HG02571 (cell line): ENCODE data around the gene ZFHX3.

ENCODE experiments used
- ATAC-seq: cut with Tn5 transposase; IDR thresholded peaks from one replicate; pipeline ENCODE4 v1.9.1; 2021; ENCODE audit warnings: mild to moderate bottlenecking, moderate library complexity; ENCODE audit not compliant: unreplicated experiment

The ZFHX3 gene

DNA sequence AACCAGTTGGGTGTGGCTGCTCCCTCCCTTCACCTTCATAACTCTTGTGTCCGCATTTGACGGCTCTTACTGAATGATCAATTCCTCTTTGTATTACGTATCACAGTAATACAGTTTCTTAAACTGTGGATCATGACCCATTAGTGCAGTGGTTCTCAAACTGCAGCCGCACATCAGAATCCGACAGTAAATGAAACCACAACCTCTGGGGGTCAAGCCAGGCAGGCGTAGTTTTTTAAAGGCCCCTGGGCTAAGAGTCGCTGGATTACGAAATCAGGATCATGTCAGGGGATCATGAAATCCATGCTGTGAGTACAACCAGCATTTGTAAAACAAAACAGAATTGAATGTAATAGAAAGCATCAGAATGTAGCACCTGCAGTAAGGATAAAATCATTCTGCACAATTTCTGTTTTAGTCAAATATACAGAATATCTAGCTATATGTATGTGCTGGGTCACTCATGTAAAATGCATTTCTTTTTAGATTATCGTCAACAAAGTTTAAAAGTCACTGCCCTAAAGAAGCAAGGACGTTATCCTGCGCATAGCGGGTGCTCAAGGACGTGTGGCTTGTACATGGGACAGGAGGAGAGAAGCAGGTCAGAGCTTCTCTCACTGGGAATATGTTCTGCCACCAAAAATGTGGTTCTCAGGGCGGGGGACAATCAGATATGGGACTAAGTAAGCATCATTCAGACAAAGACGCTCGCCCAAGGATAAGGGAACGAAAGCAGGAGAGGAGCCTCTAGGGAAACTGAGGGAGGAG is 113.1 kb downstream of the ZFHX3 start:
- no peak for ATAC-seq

DNA sequence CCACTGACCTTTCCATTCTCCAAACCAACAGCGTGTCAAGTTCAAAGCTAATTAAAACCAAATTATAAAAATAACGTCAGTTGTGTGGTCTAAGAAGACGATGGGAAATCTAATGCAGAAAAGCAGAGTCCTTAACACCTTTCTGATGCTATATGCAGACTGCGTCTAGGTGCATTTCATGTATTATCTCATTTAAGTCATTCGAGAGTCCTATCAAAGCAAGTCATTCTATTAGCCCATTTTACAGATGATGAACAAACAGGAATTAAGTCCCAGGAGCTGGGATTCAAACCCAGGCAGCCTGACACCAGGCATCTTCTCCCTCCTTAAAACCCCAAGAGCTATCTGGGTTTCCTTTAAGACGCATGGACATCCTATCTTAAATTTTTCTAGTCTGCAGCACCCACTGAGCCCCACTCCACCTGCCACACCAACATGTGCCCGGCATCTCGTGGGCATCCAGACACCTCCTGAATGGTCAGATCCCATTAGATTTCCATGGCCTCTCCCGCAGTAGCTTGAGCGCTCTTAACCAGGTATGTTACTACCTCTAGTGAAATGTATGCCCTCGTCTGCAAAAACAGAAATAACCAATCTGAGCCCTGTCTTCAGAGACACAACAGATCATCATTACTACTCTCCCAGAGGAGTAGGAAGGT is 115.1 kb downstream of the ZFHX3 start:
- ATAC-seq: no peak

DNA sequence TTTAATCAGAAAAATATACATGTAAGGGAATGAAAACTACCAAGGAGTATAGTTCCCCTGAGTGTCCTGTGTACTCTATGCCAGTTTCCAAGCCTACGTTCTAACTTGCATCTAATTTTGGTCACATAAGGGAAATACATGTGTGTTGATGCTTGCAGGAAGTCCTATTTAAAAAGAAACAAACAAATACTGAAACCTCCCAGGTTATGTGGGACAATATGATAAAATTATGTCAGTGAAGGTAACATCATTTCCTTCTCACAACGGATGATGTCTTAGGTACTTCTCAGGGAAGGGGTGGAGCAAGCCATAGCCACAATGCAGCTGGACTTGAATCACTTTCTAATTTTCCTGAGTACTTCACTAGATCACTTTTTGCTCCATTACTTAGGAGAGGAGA is 115.9 kb downstream of the ZFHX3 start:
- no peak for ATAC-seq

DNA sequence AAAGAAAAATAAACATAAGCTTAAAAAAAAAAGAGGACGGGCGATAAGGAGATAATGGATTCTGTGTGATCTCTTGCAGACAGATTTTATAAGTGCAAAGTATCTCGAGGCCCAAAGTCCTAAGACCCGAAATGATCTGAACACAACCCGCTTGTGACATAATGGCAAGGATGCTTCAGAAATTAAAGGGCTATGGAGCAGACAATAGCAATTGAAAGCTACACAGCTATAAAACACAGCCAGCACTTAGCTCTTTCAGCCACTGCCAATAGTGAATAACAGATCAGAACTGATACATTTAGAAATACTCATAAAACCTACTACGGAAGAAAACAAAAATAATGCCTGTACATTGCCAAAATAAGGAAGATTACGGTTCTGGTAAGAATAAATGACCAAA is 117.5 kb downstream of the ZFHX3 start:
- ATAC-seq: no peak

DNA sequence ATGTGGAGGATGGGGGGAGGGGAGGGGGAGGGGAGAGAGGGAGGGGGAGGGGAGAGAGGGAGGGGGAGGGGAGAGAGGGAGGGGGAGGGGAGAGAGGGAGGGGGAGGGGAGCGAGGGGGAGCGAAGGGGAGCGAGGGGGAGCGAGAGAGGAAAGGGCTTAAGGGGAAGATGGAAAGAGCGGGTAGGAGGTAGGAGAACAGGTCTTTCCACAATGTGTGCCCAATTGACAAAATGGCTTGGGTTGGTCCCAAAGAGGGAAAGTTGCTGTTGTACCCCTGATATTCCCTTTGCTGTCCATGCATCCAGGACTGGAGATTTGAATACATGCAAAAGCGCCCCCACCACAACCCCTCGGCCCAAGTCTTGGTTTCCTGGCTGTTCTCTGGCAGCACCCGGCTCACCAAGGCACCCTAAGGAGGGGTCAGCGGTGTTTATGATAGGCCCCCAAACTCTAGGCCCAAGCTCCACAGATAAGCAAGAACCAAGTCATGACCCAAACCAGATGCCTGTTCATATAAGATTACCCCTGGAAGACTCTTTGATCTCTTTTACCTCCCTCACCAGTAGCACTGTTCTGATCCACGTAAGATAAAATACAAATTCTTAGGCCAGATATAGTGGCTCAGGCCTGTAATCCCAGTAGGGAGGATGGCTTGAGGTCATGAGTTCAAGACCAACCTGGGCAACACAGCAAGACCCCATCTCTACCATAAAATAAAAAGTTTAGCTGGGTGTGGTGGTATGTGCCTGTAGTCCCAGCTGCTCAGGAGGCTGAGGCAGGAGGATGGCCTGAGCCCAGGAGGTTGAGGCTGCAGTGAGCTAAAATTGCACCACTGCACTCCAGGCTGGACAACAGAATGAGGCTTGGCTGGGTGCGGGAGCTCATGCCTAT is 119.6 kb downstream of the ZFHX3 start:
- no peak for ATAC-seq

DNA sequence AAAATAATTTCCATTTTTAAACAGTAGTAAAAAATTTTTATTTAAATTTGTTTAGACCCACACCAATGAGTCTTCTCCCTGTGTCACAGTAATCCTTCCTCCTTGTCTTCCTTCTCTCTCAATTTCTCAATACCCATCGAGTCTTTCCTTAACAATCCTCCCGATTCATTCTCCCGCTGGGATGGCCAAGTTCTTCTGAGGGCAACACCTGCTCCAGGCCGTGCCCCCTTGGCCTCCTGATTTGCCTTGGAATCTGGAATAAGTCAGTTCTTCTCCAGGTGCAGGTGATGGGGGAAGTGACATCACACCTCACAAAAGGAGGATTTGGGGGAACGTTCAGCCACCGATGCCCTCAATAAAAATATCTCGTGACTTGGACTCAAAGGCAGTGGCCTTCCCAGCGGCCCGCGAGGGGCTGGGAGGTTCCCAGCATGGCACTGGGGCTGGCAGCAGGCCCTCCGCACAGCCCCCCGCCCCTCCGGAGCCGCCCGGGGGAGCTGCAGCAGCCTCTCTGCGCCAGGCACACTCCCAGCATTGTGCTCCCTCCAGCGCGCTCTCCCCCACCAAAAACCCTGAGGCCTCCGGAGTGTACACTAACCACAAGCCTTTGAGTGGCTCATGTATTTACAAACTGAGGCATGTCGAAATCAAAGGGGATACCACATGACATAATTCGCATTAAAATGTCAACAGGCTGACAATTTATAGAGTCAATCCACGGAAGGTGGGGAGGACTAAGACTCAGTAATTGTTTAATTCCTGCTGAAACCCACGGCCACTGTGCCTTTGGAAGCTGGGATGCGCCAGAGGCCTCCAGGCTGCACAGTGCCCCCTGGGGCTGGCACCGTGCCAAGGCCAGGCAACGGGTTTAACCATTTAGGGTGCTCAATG is 120.5 kb downstream of the ZFHX3 start:
- ATAC-seq: no peak

DNA sequence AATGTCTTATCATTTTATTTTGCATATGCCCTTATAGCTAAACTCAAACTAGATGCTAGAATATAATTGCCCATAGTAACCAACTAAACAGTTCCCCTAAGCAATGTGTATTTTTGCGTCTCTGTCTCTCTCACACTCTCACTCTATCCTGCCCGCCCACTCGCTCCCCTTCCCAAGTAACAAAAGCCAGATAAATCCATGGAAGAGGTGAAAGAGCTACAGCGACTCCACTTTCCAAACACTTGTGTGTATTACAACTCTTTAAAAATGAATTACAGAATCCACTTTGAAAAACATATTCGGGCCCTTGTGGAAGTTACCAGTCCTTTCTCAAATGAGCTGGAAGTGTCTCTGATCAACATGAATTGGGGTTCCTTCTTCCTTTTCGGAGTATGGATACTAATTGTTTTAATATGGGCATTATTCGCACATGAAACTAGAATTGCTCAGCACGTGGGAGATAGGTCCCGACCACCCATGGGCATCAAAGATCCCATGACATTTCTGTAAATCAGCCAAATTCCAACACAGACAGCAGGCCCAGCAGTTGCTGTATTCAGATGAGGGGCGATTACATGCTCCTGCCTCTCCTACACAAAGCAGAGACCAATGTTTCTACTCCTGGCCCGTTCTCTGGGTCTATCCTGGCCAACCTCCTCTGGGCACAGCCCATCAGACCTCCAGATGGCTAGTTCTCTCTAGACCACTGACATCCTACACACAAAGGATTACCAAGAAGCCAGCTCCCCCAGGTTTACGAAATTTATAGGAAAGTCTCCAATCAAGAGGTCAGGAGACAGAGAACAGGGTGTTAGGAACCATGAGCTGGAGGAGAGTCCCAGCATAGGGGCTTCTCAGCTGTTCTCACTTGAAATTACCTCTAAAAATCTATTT is 121.5 kb downstream of the ZFHX3 start:
- ATAC-seq: no peak

DNA sequence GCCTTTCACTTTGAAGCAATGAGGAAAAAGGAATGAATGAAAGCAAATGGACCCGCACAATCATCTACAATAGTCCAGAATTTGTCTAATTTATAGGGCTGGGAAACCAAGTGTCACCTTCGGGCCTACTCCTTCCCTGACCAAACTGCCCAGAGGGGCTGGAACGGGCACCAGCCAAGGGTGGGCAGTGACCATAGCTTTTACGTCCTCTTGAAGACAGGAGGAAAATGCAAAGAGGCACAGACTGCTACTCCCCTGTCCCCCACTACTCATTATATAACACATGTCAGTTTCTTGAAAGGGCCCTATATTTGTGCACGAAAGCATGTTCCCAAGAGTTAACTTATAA is 122.3 kb downstream of the ZFHX3 start:
- no peak for ATAC-seq

DNA sequence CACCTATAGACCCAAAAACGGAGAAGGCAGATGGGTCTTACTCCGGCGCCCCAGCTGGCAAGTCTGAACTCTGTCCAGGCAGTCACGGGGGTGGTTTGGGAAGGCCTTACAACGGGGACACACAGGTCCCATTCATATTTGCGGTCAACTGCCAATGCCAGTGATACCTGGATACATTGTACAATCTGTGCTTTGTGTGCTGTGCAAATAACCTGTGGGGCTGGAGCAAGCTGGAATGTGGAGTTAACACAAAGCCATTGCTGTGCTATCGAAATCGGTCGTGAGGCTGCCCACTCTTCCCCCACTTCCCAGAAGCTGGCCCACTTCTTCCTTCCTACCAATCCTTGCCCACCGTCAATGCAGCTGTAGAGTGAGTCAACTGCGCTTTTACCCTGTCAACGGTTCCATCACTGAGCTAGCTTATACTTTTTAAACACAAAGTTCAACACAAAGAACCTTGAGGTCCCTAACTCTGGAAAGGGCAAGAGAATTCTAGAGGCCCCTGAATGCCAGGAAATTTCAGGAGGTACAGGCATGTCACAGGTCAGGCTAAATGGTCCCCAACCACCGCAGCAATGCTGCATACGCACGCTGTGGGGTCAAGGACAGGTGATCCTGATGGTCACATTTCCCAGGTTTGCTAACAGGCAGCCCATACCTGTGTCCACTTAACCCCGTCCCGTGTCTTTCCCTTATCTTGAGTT is 122.8 kb downstream of the ZFHX3 start:
- no peak for ATAC-seq

DNA sequence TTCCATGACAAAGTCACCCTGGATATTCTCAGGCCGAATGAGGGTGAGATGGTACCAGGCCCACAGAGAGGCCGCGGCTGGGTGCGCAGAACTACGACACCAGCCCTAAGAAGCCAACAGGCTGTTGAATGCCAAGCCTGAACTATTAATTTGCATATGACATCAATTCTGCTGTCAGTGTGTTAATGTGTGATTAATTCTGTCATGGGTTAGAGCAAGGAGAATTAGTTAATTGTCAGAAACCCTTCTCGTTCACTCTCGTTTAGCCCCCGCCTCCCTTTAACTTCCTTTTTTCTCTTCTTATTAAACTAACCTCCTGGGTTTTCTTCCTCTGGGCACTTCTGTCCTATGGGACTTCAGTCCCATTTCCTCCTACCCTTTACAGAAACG is 123.4 kb downstream of the ZFHX3 start:
- ATAC-seq: no peak

DNA sequence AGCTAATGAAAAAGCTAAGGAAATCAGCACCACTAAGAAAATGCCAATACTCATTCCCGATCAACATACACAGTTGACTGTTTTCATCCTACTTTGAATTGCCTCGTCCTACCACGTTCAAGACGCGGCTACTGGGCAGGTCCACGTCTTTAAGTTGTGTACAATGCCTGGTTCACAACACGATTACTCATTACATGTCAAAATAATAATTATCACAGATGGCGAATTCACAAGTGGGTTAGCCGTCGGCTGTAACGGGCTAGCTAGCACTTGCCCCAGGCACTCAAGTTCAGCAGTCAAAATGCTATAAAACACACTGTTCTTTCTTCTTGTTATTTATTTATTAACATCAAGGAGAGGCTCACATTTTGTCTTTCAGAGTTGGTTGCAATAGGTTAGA is 124.2 kb downstream of the ZFHX3 start:
- no peak for ATAC-seq

DNA sequence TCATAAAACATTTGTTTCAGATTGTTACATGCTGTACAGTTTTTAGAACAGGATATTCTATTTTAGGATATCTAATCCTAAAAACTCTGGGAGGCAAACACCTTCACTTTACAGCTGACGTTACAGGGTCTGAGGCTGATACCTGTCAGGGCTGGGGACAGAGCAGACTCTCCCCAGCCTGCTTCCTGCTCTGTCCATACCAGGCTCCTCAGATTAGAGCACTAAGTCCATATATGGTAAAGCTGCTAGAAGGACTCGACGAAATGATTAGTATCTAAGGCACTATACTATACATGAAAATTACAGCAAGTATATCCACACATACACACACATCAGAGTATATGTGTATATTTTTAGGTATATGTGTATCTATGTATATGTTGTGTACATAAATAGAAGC is 125.2 kb downstream of the ZFHX3 start:
- no peak for ATAC-seq

DNA sequence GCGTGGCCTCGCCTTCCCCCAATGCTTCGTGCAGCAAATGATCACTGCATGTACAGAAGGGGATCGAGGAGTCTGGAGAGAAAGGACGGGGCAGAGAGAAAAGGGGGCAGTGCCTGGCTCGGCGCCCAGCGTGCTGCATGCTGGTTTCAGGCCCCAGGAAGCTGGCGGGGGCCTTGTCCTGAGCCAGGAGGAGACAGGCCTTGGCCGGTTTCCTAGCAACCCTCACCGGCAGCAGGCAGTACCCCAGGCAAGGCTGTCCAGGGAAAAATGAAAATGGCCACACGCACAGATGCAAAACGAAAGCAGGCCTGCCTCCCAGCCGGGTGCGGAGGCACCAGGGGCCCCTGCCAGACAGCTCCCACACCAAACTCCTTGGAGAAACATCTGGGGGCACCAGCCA is 126.3 kb downstream of the ZFHX3 start:
- no peak for ATAC-seq

DNA sequence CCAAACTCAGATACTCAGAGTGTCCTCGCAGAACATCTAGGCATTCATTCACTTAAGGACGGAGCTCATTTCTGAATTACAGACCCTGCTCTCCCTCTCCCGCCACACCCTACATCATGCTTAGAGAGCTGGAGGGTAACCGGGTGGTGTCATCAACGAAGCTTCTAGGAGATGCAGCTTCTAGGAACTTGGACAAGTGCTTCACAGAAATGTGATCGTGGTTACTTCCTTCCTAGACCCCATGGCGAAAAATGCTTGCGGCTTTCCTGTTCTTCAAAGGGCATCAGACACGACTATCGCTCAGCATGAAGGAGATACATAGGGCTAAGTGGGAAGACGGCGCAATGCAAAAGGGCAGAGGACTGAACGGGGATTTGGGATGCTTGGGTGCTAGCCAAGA is 126.8 kb downstream of the ZFHX3 start:
- no peak for ATAC-seq

DNA sequence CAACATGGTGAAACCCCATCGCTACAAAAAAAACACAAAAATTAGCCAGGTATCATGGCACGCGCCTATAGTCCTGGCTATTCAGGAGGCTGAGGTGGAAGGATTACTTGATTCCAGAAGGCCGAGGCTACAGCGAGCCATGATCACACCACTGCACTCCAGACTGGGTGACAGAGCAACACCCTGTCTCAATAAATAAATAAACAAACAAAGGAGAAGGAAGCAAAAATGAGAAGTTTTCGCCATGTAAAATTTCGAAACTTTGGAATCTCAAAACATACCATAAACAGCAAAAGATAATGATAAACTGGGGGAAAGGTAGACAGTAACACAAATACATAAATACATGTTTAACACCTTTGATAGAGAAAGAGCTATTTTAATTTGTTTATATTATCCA is 130.9 kb downstream of the ZFHX3 start:
- no peak for ATAC-seq

DNA sequence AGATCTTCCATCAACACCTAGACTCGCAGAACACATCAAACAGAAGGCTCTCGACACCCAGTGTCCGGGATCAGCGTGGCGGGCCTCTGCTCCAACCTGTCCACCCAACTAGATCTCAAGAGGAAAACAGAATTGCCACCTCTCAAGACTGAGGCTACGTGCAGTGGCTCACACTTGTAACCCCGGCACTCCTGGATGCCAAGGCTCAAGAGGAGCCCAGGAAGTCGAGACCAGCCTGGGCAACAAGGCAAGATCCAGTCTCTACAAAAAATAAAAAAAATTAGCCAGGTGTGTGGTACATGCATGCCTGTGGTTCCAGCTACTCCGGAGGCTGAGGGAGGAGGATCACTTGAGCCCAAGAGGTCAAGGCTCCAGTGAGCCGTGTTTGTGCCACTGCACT is 132.6 kb downstream of the ZFHX3 start:
- ATAC-seq: no peak

DNA sequence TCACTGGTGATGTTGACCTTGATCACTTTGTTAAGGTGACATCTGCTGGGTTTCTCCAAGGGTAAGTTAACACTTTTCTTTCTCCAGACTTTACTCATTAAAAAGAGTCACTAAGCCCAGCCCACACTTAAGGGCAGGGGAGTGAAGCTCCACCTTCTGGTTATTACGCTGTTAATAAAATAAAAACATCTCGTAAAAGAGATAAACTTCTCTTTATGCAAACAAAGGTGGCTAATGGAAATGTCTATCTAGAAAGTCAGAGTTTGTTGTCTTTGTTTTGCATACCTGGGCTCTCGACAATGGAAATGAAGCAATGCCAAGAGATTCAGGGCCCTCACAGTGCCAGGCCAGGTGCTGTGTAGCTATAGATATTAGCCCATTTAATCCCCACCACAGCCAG is 134.4 kb downstream of the ZFHX3 start:
- ATAC-seq: no peak

DNA sequence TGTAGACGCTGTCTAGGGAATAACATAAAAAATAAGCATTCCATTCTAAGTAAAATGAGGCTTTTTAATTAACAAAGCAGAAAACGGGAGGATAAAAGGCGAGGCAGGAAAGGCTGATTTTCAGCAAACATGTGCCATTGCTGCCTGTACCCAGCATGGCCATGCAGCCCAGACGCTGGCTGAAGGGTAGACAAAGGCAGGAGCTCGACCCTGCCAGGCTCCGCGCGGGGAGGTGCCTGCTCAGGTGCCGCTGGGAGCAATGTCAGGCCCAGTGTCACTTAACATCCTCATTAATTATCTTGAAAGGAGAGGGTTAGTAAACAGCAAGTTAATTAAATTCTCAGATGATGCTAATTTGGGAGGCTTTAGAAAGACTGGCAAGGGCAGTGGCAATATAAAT is 136.0 kb downstream of the ZFHX3 start:
- ATAC-seq: no peak

DNA sequence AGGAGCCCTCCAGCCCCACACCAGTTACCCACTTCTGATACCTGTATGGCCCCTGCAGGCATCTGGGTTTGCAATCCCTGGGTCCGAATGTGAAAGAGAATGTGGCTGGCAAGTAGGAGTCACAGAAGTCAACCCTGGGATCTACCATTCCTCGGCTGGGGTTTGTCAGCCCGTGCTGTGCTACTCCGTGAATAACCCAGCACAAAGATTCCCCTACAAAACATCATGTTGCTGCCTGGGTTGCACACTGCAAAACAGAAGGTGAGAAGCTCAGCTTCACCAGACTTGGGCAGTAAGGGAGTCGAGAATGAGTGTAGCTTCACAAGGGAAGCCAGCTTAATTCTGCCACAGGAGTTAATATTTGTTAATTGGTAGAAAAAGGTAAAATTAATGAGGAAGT is 137.1 kb downstream of the ZFHX3 start:
- no peak for ATAC-seq
